ENCODE results near the gene GPS1.

Gene GPS1

DNA sequence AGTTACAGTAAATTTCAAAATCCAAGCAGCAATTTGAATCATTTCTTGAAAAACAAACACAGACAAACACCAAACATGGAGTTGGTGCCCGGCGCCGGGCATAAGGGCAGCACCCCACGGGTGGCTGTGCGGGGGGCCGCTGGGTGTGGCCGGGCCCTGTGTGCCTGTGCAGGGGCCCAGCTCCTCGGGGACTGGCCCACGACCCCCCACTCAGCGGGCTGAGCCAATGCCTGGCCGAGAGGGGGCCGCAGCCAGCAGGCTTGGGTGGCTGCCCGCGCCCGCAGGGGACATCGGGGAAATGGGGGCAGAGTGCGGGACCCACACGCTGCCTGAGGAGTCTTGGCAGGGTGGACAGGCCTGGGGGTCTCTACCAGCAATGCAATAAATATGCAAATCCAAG lies 26.7 kb downstream of the GPS1 start:
- DNase-seq (ENCODE audit: low read depth, low spot score), result no peak

DNA sequence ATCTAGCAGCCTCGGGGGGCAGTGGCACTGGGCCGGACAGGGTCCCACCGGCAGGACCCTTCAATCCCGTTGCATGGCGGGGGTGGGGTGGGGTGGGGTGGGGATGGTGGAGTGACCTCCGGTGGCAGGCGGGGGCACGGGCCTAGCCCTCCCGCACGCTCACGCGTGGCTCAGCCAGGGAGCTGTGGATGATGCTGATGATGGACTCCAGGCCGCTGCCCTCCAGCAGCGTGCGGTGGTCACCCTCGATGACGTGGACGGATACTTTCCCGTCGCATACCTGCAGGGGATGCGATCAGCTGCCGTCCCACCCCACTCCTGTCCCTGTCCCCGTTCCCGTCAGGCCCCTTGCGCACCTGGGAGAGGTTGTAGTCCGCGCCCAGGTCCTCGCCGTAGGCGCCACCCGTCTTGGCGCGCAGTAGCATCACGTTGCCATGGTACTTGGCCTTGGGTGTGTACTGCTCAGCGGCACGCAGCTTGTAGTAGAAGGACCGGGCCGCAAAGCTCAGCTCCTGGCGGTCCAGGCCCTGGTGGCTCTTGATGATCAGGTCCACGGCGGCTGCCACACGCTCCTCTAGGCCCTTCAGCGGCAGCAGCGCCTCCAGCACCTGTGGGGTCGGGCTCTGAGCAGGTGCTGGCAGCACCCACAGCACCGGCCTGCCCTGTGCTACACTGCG lies 27.4 kb downstream of the GPS1 start:
- no peak for DNase-seq (ENCODE audit: low read depth, low spot score)

DNA sequence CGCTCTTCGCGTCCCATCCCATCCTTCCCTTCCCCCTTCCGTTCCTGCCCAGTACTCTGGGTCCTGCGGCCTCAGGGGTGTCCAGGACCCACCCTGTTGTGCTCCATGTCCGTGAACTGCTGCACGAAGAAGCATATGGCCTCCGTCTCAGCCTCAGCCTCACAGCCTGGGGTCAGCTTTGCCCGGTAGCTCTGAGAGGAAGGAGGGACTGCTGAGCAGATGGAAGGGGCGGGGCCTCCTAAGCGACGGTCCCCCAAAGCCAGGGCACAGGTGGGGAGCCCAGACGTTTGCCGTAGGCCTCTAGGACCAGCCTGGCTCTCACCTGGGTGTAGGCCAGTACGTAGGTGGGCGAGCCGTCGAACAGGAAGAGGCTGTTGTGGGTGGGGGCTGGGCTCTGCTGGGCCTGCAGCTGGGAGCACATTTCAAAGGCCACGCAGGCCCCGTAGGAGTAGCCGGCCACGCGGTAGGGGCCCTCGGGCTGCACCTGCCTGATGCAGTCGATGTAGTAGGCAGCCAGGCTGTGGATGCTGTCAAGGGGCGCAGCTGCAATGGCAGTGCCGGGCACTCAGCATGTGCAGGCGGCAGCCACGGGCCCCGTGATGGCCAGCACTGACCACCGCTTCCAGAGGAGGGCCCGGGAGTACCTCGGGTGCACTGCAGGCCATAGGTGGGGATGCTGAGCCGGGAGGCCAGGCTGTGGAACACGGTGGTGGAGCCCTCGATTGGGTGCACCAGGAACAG lies 28.5 kb downstream of the GPS1 start:
- DNase-seq (ENCODE audit: low read depth, low spot score), result no peak

DNA sequence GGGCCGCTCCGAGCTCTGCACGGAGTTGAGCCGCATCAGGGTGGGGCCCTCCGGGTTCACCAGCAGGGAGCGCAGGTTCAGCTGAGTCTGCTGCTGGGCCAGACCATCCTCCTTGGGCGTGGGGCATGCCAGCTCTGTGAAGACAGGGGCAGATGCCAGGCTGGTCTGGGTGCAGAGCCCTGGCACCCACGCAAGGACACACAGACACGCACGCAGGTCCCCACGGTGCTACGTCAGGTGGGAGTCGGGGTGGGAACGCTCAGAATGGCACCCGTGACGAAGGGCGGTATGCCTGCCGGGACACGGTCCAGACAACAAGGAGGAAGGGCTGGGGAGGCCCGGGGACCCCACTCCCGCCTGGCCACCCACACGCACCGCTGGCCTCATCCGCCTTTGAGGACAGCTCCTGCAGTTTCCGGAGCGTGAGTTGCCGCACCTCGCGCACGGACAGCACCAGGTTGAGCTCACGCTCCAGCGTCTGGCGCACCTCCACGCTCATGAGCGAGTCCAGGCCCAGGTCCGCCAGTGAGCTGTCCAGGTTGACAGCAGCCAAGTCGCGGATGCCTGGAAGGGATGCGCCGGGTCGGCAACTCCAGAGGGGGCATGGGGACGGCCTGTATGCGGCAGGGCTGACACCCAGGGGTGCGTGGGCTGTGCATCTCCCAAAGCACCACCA lies 29.2 kb downstream of the GPS1 start:
- DNase-seq (ENCODE audit: low read depth, low spot score), result no peak

DNA sequence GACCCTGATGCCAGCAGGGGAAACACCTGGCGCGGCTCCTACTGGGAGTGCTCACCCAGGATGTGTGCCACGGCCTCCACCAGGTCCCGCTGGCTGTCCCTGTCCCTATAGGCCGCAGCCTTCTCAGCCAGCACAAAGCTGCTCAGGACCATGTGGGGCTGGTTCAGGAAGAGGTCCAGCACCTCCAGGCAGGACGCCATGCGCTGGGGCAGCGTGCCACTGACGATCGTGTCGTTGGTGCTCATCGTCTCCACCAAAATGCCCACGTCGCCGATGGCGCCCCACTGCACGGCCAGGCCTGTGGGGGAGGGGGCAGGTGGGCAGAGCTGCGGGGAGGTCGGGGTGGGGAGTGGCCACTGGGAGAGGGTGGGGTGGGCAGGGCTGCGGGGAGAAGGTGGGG lies 29.8 kb downstream of the GPS1 start:
- no peak for DNase-seq (ENCODE audit: low read depth, low spot score)

DNA sequence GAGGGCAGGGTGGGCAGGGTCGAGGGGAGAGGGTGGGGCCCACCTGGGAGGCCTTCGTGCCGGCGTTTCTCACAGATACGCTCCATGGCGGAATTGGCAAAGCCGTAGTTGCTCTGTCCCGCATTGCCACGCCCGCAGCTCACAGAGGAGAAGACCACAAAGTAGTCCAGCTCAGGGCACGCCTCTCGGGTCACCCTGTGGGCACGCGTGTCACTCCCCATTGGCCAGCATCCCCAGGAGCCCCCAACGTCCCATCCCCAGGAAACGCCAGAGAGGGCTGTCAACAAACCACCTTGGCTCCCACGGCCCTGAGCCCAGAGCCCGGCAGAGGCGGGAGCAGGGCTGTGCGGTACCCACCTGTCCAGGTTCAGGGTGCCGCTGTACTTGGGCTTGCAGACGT lies 30.3 kb downstream of the GPS1 start:
- DNase-seq (ENCODE audit: low read depth, low spot score), result no peak

DNA sequence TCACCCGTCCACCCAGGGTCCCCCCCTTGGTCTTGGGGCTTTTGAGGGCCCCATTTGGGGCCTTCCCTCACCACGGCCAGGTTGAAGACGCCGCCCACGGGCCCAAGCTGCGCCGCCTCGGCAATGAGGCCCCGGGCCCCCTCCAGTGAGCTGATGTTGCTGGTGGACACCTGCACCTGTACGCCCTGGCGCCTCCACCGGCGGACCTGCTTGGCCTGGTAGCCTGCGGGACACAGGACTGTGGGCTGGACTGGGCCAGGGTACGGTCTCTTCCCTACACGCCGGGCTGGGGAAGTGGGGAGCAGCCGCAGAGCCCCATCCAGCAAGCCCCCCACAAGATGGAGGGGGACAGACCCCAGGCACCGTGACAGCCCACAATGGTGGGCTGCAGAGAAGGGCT lies 30.8 kb downstream of the GPS1 start:
- DNase-seq (ENCODE audit: low read depth, low spot score), result no peak

DNA sequence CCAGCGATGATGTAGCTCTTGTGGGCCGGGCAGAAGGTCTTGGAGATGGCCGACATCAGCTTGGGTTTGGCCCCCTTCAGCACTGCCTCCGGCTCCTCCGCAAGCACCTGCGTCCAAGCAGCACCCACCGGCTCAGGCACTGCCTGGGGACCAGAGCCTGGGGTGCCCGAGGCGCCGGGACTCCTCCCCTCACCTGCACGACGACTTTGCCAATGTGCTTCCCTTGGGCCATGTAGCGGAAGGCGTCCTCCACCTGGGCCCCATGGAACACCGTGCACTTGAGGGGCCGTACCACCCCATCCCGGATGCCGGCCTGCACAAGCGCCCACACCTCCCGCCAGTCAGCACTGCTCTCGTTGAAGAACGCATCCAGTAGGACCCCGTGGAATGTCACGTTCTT lies 31.3 kb downstream of the GPS1 start:
- DNase-seq (ENCODE audit: low read depth, low spot score), result no peak

DNA sequence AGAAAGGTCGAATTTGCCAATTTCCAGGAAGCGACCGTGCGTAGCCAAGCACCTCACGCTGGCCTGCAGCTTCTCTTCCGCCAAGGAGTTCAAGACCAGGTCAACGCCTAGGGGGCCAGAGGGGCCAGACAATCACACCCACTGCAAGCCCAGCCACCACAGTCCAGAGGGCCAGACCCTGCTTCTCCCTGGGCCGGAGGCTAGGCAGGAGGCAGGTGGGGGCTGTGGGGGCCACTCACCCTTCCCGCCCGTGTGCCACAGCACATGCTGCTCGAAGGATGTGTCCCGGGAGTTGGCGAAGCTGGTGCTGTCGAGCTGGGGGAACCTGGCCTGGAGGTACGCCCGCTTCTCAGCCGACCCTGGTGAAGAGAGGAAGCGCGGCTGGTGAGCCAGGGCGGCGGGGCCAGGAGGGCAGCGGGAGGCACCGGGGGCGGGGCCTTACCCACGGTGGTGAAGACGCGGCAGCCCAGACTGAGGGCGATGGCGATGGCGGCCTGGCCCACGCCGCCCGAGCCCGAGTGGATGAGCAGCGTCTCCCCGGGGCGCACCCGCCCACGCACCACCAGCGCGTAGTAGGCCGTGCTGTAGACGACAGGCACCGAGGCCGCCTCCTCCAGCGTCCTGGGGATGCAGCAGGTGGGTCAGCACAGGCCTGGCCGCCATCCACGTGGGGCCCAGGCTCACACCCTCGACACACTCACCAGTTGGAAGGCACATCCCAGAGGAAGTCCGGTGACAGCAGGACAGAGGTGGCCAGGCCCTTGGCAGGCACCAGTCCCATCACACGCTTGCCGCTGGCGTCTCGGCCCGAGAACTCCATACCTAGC lies 32.0 kb downstream of the GPS1 start:
- DNase-seq (ENCODE audit: low read depth, low spot score), result no peak

DNA sequence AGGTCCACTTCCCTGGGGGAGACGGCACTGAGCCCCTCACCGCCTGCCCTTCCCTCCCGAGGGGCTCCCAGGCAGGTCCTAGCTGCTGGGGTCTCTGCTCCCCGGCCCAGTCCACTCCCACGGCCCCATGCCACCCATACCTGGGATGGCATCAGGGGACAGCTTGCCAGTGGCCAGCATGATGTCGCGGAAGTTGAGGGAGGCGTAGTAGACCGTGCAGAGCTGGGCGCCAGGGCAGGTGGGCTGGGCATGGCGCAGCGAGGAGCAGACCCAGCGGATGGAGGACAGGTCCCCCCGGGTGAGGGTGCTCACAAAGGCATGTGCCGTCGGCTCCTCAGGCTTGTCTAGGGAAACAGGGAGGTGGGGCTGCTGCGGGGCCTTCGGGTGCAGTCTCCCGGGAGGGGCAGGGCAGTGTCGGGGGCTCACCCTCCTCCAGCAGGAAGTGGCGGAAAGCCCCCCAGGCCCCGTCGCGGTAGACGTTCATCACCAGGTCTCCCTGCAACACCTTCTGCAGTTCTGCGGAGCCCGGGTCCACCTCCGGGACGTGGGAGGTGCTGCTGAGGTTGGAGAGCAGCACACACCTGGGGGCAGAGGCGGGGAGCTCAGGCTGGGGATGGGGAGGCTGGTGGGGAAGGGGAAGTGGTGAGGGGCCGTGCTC lies 32.8 kb downstream of the GPS1 start:
- no peak for DNase-seq (ENCODE audit: low read depth, low spot score)

DNA sequence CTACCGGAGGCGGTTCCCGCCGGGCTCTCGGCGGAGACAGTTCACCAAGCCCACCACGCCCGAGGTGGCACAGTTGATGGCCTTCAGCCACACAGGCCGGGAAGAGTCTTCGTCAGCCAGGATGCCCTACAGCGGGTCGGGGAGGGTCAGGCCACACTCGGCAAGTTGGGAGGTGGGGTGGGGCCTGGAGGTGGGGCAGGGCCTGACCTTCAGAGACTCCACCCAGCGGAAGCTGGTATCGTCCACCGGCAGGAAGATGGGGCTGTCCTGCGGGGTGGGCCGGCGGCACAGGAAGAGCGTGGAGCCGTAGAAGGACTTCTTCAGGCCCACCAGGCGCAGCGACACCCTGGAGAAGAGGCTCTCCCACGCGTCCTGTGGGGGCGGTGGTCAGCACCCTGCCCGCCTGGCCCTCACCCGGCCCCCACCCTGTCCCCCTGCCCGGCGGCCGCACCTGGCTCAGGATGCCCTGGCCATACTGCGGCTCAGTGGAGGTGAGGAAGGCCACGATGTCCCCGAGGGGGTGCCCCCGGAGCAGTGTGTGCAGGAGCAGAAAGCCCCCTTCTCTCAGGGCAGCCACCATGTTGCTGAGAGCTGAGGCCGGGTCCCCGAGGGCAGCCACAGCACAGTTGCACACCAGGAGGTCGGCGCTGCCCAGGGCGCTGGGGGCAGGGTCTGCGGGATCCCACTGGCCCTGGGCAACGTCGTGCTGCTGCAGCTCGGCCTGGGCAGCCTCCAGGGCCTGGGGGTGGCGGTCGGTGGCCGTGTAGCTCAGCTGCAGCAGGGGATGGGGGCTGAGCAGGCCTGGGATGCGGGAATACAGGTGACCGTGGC lies 33.5 kb downstream of the GPS1 start:
- no peak for DNase-seq (ENCODE audit: low read depth, low spot score)

DNA sequence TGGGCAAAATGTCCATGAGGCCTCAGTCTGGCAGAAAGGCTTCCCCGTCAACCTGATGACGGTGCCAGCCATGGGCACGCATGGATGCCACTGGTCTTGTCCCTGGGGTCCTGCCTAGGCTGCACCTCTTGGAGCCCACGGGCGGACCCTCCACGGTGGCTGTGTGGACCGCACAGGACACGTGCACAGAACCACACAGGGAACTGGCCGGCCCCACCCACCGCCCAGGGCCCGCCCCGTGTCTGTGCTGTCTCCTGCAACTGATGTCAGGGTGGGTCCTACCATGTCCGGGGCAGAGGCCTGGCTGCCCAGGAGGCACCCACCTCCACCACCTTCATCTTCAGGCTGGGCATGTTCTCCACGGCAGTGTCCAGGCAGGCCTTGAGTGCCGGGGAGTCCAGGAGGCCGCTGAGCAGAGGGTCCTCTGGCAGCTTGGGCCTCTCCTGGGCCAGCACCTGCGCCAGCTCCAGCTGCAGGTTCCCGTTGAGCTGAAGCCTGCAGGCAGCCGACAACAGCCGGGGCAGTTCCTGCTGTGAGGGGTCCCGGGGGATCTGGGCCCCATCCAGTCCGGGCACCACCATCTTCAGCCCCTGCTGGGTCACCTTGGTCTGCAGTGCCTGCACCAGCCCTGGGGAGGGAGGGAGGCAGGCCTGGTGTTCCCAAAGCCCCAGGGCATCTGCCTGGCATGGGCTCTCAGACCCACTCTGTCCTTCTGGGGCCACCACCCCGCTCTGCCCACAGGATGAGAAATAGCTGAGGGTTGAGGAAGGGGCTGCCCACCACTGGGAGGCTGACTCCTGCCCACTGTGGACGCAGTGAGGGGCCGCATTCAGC lies 34.5 kb downstream of the GPS1 start:
- DNase-seq (ENCODE audit: low read depth, low spot score), result no peak

DNA sequence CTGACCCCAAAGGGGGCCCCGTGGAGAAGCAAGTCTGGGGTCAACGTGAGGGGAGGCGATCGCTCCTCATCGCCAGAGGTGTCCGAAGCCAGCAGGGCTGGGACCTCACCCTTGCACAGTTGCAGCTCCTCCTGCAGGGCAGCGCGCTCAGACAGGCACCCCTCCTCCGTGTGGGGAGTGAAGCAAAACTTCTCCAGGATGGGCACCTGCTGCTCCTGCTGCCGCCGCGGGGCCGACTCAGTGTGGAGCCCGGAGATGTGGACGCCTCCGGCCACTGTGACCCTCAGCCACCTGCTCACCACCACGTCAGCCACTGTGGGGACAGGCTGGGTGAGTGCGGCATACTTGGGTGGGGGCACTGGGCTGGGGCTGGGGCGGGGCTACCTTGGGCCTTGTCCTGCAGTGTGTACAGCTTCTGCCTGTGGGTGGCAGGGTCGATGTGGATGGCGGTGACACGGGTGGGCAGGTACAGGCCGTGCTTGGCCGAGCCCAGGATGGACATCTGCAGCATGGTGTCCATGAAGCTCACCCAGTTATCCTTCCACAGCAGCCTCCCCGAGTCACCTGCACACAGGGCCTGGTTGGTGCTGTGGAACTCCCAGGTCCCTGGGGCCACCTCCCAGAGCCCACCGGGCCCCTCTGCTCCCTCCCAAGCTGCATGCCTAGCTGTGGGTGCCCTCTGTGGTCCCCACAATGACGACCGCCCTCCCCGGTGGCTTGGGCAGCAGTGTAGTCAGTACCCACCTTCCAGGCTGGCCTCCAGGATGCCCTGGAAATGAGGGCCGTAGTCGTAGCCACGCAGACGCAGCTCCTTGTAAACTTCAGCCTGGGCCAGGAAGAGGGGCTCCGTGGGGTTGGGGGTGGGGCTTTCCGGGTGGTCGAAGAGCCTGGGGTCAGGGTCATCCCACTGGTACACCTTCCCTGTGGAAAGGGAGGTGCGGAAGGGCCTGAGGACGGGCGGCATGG lies 35.5 kb downstream of the GPS1 start:
- no peak for DNase-seq (ENCODE audit: low read depth, low spot score)

DNA sequence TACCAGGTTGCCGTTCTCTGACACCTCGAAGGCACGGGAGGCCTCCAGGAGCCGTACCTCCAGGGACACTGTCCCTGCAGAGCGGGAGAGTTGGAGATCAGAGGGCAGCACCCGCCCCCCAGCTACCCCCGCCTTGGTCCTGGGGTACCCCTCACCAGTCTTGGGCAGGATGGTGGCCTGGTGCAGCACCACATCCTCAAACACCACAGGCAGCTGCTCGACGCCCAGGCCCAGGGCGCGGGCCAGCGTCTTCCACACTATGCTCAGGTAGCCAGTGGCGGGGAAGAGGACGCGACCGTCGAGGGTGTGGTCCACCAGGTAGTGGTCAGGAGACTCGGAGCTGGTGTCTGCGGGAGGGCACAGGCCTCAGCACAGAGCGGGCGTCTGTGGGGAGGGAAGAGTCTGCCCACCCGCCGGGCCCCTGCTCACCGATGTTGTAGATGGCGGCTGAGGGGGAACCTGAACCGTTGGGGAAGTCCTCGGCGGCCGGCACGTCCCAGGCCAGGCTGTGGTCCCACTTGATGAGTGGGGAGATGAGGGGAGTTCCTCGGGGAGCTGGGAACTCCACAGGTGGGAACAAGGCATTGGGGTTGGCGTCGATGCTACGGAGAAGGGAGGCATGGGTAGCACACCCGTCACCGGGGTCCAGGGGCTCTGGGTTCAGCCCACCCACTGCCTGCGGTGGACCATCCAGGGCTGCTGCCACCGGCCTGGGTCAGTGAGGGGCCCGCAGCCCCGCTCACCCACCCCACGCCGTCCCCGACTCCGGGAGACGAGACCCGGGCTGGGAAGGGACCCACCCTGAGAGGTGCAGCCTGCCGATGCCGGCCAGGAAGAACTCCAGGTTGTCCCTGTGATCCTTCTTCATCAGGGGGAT lies 36.5 kb downstream of the GPS1 start:
- no peak for DNase-seq (ENCODE audit: low read depth, low spot score)

DNA sequence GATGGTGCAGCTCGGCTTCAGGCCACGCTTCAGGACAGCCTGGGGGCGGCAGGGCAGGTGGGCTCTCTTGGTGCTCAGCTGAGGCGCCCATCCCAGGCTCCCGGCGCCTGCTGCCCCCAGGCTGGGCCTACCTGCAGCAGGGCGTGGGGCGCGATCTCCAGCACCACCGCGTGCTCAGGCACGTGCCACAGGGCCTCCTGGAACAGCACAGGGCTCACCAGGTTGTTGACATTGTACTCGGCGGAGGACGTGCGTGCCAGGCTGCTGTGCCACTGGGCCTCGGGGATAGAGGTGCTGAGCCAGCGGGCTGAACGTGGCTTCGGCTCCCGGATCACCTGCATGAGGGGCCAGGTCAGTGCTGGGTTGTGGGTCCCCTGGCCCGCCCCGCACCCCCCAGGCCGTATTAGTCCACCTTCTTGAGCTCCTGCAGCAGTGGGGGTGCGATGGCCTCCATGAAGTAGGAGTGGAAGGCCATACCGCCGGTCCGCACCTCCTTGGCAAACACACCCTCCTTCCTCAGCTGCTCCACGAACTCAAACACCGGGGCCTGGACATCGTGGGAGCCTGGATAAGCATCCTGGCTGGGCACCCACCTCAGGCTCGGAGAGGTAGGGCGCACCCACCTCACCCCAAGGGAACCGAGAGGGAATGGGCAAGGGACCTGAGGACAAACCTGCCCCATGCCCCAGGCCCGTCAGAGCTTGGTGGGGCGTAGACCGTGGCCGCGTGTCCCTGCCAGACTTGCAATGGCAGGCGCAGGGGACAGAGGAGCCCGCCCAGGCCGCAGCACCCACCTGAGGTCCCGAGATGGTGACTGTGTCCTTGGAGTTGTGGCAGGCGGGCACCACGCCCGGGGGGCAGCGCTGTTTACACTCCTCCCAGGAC lies 37.4 kb downstream of the GPS1 start:
- DNase-seq (ENCODE audit: low read depth, low spot score), result no peak

DNA sequence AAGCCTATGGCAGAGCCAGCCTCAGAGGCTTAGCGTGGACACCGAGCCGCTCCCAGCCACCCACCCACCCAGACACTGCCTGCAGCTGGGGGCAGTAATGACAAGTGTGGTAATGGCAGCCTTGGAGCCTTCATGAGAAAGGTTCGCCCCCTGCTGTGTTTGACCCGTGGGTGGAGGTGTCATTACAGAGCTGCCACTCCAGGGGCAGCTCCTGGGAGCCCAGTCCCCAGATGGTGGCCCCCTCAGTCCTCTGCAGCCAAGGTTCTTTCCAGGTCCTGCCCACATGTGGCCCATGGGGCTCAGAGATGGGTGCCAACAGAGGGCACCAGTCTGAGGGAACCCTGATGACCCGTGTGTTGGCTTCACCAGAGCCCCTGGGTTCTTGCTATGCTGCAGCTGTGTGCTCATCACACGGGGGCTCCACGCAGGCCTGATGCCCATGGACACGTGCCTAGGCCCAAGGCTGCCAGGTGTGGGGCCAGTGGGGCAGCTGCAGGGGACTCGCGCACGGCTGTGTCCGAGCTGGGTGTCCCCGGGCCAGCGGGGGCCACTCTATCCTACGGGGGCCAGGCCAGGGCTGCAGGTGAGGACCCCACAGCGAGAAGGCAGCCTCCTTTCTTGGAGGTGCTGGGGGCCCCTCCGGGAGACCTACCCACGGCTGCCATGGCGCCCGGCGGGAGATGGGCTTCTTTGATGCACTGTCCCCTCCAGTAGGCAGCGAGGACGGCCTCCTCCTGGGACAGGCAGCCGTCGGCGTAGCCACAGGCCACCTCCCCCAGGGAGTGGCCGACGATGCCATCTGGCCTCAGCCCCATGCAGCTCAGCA lies 38.2 kb downstream of the GPS1 start:
- DNase-seq (ENCODE audit: low read depth, low spot score), result no peak
